ENCODE results near the gene SNX32.

The SNX32 gene

DNA sequence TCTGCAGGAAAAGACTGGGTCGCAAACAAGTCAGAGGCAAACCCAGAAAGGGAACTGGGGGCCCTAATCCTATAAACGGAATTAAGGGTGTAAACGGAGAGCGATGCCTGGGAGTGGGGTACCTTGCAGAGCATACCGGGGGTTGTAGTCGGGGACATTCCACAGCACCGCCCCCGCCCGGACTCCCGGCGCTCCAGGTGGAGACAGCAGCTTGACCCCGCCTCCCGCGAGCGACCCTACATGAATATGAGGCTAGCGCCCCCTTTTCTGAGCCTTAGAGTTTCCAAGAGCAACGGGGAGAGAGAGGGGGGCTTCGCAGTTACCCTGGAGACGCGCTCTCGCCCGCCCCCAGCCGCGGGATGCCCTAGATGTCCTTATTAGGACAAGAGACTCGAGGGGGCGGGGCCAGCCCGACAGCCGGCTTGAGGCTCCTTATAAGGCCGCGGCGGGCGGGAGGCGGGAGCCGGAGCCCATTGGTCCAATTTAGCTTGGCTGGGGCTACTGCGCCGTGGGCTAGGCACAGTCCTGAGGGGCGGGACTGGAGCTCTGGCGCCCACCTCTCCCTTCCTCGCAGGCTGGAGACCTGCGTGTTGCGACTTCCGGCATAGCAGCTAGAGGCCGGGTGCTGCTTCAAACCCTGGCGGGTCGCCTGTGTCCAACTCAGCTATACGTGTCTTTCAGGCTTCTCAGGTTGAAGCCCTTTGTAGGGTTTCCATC, 25.5 kb downstream of the SNX32 start:
- peak; percentile 99 for DNase-seq (ENCODE audit: low read depth in 2 of 2)
- TF ChIP-seq, protein P1, sequence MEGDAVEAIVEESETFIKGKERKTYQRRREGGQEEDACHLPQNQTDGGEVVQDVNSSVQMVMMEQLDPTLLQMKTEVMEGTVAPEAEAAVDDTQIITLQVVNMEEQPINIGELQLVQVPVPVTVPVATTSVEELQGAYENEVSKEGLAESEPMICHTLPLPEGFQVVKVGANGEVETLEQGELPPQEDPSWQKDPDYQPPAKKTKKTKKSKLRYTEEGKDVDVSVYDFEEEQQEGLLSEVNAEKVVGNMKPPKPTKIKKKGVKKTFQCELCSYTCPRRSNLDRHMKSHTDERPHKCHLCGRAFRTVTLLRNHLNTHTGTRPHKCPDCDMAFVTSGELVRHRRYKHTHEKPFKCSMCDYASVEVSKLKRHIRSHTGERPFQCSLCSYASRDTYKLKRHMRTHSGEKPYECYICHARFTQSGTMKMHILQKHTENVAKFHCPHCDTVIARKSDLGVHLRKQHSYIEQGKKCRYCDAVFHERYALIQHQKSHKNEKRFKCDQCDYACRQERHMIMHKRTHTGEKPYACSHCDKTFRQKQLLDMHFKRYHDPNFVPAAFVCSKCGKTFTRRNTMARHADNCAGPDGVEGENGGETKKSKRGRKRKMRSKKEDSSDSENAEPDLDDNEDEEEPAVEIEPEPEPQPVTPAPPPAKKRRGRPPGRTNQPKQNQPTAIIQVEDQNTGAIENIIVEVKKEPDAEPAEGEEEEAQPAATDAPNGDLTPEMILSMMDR (IDR thresholded peaks at IDR 0.05; ENCODE audit: low read depth, low read length) = peak; percentile 13
- peak overlapping the region; percentile 74 to 95 for H3K4me3 ChIP-seq (replicated peaks in 1 of 2; ENCODE audit: low read depth in 2 of 2, low read length in 2 of 2)

DNA sequence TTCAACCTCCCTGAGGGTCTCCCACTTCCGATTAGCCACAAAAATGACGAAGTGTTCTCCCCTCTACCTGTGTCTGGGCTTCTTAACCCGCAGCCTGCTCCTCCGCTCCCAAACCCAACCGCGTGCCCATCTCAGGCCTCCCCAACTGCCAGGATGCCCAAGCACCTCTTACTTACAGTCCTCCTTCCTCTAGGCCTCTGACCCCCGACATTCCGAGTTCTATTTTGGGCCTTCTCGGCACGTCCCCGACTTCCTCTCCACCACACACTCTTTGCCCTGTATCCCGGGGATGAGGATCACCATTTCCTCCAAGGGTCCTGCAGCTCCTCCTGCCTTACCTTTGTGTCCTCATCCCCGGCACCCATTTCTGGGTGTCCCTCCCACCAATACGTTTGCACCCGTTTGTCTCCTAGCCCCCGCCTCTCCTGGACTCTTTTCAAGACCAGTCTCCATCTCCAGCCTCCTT, 26.1 kb downstream of the SNX32 start:
- DNase-seq (ENCODE audit: low read depth in 2 of 2) = no peak
- peak overlapping the region; percentile 74 to 95 for H3K4me3 ChIP-seq (replicated peaks in 1 of 2; ENCODE audit: low read depth in 2 of 2, low read length in 2 of 2)
- TF ChIP-seq, protein P1 (IDR thresholded peaks at IDR 0.05; ENCODE audit: low read depth, low read length) = no peak

DNA sequence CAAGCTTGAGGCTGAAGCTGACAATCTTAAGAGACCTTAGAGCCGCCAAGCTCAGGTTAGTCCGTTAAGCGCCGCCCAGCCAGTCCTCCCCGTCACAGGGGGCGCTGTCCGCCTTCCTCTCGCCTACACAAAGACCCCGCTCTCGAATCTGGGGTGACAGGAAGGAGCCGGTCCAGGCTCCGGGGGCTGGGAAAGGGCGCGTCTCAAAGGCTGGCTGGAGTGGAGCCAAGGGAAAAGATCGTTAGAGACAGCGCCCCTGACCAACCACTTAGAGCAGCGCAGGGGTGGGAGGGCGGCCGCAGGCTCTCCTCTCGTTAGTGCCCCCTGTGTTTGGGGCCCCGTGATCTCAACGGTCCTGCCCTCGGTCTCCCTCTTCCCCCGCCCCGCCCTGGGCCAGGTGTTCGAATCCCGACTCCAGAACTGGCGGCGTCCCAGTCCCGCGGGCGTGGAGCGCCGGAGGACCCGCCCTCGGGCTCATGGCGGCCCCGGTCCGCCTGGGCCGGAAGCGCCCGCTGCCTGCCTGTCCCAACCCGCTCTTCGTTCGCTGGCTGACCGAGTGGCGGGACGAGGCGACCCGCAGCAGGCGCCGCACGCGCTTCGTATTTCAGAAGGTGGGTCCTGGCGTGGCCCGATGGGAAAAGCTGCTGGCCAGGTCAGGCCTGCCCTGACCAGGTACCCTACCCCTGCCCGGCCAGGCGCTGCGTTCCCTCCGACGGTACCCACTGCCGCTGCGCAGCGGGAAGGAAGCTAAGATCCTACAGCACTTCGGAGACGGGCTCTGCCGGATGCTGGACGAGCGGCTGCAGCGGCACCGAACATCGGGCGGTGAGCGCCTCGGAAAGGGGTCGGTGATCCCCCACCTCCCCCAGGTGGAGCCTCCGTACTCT, 26.8 kb downstream of the SNX32 start, which contains the start of gene MUS81:
TSS of gene MUS81 (plus strand) at position 156 of the 887 bp plus-strand sequence. CDS start at position 477, 321 bp downstream.
- H3K4me3 ChIP-seq (replicated peaks in 1 of 2; ENCODE audit: low read depth in 2 of 2, low read length in 2 of 2) = peak within 1 kb of the TSS; percentile 74 to 95
- peak; percentile 99 for DNase-seq (ENCODE audit: low read depth in 2 of 2)
- TF ChIP-seq, protein P1 (IDR thresholded peaks at IDR 0.05; ENCODE audit: low read depth, low read length) = peak; percentile 82

DNA sequence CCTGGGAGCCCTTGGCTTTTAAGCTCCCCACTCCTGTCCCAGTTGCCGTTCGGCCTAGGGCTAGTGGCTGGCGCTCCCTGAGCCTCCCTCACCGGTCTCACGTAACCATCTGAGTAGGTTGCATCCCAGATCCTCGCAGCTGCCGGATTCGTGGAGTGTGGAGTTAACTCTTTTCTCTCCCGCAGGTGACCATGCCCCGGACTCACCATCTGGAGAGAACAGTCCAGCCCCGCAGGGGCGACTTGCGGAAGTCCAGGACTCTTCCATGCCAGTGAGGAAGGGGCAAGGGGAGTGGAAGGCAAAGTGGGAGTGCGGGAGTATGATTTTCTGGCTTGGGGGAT, 27.4 kb downstream of the SNX32 start:
- peak overlapping the region; percentile 74 to 95 for H3K4me3 ChIP-seq (replicated peaks in 1 of 2; ENCODE audit: low read depth in 2 of 2, low read length in 2 of 2)
- TF ChIP-seq, protein P1 (IDR thresholded peaks at IDR 0.05; ENCODE audit: low read depth, low read length) = no peak
- no peak for DNase-seq (ENCODE audit: low read depth in 2 of 2)

DNA sequence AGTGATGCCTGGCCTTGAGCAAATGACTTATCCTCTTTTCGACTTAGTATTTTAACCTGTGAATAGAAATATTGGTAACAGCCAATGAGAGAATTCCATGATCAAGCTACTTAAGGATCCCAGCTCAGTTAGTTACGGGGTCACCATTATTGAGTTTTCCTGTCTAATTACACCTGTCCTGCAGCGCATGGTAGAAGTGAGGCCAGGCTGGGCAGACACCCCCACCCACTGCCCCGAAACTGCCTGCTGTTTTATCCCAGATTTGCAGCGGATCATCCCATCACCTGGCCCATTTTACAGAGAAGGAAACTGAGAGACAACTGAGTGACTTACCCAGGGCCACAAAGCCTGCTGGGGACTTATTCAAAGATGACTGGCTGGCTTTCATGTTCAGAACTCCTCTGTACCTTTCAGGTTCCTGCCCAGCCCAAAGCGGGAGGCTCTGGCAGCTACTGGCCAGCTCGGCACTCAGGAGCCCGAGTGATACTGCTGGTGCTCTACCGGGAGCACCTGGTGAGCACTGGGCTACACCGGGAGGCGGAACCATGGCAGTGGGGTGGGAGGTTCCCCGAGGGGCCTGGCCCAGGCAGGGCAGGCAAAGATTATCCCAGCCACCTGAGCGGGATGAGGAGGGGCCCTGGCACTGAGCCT, 27.9 kb downstream of the SNX32 start:
- TF ChIP-seq, protein P1 (IDR thresholded peaks at IDR 0.05; ENCODE audit: low read depth, low read length) = no peak
- DNase-seq (ENCODE audit: low read depth in 2 of 2) = no peak
- H3K4me3 ChIP-seq (replicated peaks in 1 of 2; ENCODE audit: low read depth in 2 of 2, low read length in 2 of 2) = peak overlapping the region; percentile 74 to 95

GRCh38 chr11:65862191-65862735, 28.5 kb downstream of the SNX32 start:
- peak overlapping the region in 1 of 2 donors; percentile 1 for H3K4me3 ChIP-seq (replicated peaks in 1 of 2; ENCODE audit: low read depth in 2 of 2, low read length in 2 of 2)
- no peak for DNase-seq (ENCODE audit: low read depth in 2 of 2)
- TF ChIP-seq, protein P1 (IDR thresholded peaks at IDR 0.05; ENCODE audit: low read depth, low read length) = no peak
